NCI-H446 (cell line): Measurements from ENCODE around the gene TRPM4.
A peak's percentile ranks its signal among the peaks of the same experiment; 100 is the strongest.
"Not testable (repeated sequence)": the region's sequence is repeated elsewhere in the genome, so short reads cannot be mapped to it uniquely, and the experiment has no call there.

Experiments
- DNase-seq, 2 experiments: peaks; one replicate each; lab custom pipeline; 2025; lab: John Stamatoyannopoulos, UW

The TRPM4 gene

GRCh38 chr19:49151267-49152118, 6.1 kb upstream of the TRPM4 start:
- peak; percentile 42 to 82 for DNase-seq

GRCh38 chr19:49152119-49152550, 5.5 kb upstream of the TRPM4 start:
- DNase-seq = no peak

- no peak for DNase-seq
These were observed 4.3 kb upstream of the TRPM4 start for GRCh38 chr19:49153167-49153809.

- no peak for DNase-seq
These were observed 3.3 kb upstream of the TRPM4 start for GRCh38 chr19:49154279-49154678.

- no peak for DNase-seq
These were observed 2.4 kb upstream of the TRPM4 start, which contains the start of gene HRC for GRCh38 chr19:49155005-49155819. HRC (minus strand) TSS chr19:49155396; CDS start chr19:49155237, 159 bp downstream.

GRCh38 chr19:49155820-49156346, 1.7 kb upstream of the TRPM4 start:
- no peak for DNase-seq

- no peak for DNase-seq
These were observed 3.0 kb downstream of the TRPM4 start for GRCh38 chr19:49160450-49161189.

GRCh38 chr19:49161987-49162386, 4.4 kb downstream of the TRPM4 start:
- no peak for DNase-seq

GRCh38 chr19:49165111-49165750, 7.6 kb downstream of the TRPM4 start:
- no peak for DNase-seq

- no peak for DNase-seq
These were observed 8.3 kb downstream of the TRPM4 start for GRCh38 chr19:49165865-49166301.

- DNase-seq = no peak
These were observed 10.3 kb downstream of the TRPM4 start for GRCh38 chr19:49167857-49168409.

GRCh38 chr19:49168421-49168820, 10.8 kb downstream of the TRPM4 start:
- no peak for DNase-seq

GRCh38 chr19:49173198-49173597, 15.6 kb downstream of the TRPM4 start:
- no peak for DNase-seq

GRCh38 chr19:49180659-49181058, 23.1 kb downstream of the TRPM4 start:
- no peak for DNase-seq

GRCh38 chr19:49182010-49182847, 24.6 kb downstream of the TRPM4 start:
- not testable (repeated sequence) for DNase-seq

GRCh38 chr19:49182848-49183375, 25.3 kb downstream of the TRPM4 start:
- DNase-seq = no peak

- DNase-seq = no peak
These were observed 28.5 kb downstream of the TRPM4 start for GRCh38 chr19:49186108-49186507.

GRCh38 chr19:49188626-49189200, 31.1 kb downstream of the TRPM4 start:
- DNase-seq = no peak

- no peak for DNase-seq
These were observed 31.7 kb downstream of the TRPM4 start for GRCh38 chr19:49189259-49189658.
